ENCODE data around the gene OR1N2.

DNA sequence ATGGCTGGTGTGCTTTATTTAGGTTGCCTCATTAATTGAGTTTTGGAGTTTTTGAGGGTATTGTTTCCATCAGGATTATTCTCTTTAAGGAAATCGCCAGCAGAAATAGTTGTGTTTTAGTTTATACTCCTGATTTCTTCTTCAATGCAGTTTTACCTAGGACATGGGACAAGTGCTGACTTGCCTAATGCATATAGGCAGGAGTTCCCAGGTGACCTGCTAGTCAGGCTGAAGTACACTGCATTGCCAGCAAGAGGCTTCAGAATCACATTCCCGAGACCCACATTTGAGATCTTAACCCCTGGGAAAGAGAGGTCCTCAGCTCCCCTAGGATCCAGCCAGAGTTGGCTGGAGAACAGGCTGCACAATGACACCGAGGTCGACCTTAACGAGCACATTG is 1.5 kb upstream of the OR1N2 start:
- TF ChIP-seq, protein P1, sequence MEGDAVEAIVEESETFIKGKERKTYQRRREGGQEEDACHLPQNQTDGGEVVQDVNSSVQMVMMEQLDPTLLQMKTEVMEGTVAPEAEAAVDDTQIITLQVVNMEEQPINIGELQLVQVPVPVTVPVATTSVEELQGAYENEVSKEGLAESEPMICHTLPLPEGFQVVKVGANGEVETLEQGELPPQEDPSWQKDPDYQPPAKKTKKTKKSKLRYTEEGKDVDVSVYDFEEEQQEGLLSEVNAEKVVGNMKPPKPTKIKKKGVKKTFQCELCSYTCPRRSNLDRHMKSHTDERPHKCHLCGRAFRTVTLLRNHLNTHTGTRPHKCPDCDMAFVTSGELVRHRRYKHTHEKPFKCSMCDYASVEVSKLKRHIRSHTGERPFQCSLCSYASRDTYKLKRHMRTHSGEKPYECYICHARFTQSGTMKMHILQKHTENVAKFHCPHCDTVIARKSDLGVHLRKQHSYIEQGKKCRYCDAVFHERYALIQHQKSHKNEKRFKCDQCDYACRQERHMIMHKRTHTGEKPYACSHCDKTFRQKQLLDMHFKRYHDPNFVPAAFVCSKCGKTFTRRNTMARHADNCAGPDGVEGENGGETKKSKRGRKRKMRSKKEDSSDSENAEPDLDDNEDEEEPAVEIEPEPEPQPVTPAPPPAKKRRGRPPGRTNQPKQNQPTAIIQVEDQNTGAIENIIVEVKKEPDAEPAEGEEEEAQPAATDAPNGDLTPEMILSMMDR (conservative IDR thresholded peaks at IDR 0.05; ENCODE audit: low read depth, low read length), result no peak
- TF ChIP-seq EZH2 (IDR thresholded peaks at IDR 0.05; ENCODE audit: borderline replicate concordance, low read depth, low read length, poor library complexity, severe bottlenecking), result no peak

Data from A673 (cell line).